Activated CD4-positive, alpha-beta T cell treated with anti-CD3 and anti-CD28 coated beads, Interleukin-2, amount 50 U/mL, for 16 hours (primary cell): Measurements from ENCODE around the gene SETD1B.
"Not testable (repeated sequence)": the region's sequence is repeated elsewhere in the genome, so short reads cannot be mapped to it uniquely, and the experiment has no call there.

ENCODE experiments used
- DNase-seq: peaks from one replicate; pipeline ENCODE4 v3.0.0-alpha.2; 2020

Gene SETD1B

GRCh38 chr12:121803861-121804416, at the start of gene SETD1B:
SETD1B (plus strand) TSS chr12:121804009; CDS start chr12:121804738, 729 bp downstream.
- DNase-seq: peak; percentile 83

DNA sequence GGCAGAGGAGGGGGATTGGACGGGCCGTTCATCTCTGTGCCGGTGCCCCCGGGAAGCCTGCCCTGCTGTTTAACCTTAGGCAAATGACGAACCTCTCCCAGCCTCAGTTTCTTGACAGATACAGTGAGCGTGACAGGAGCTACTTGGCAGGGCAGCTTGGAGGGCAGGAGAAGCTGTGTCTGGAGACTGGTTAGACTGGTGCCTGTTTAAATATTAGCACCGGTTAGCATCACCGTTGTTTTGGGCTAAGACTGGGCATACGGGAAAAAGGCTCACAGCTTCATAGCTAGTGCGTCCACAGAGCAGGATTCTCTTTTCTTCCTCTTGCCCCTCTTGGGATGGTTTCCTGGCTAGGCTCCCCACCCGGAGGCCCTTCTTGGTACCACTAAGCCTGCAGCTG, 49.0 kb upstream of the SETD1B start:
- no peak for DNase-seq

DNA sequence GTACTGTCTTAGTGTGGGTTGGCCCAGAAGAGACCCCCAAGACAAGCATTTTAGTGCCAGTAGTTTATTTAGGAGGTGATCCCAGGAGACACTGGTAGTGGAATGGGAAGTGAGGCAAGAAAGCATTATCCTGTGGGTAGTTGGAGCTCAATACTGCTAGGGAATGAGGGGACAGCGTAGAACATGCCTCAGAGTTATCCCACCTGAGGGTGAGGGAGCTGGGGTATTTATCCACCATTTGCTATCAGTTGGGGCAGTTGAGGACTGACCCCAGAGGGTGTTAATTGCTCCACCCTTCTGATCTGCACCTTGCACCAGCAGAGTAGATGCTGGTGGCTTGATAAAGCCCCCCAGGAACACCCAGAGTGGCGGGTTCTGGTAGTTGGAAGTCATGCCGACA, 48.2 kb upstream of the SETD1B start:
- no peak for DNase-seq

DNA sequence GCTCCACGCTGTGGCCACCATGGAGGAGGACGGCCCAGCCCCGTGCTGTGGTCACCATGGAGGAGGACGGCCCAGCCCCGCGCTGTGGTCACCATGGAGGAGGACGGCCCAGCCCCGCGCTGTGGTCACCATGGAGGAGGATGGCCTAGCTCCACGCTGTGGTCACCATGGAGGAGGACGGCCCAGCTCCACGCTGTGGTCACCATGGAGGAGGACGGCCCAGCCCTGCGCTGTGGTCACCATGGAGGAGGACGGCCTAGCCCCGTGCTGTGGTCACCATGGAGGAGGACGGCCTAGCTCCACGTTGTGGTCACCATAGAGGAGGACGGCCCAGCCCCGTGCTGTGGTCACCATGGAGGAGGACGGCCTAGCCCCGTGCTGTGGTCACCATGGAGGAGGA, 45.3 kb upstream of the SETD1B start:
- DNase-seq: not testable (repeated sequence)

DNA sequence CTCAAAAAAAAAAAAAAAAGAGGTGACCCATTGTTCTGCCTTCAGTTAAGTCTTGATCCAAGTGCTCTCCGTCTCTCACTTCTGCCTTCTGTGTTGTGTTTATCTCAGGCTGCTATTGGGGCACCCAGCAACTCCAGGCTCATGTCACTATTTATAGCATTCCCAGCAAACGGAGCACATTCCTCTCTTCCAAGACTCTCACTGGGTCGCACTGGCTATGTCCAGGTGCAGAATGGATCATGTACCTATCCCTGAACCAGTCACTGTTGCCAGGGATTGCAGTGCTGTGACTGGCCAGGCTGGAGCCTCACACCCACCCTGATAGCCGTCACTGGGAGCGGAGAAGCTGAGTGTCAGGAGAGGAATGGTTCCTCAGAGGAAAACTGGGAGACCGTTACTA, 41.5 kb upstream of the SETD1B start:
- DNase-seq: no peak

GRCh38 chr12:121764808-121765207, 39.0 kb upstream of the SETD1B start:
- no peak for DNase-seq

DNA sequence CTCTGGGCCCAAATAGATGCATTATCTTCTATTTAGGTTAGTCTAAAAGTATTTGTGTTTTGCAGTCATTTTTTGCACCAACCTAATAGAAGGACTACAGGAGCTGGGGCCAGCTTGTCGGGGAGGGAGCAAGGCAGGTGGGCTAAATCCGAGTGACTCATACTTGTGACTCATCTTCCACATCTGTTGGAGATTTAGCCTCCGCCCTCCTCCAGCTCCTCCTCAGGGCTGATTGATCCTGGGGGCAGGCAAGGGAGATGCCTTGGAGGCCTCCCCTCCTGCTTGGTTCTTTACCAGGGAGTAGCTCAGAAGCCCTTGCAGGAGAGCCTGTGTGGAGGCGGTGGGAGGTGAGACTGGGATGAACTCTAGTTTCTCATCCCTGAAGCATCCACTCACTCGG, 38.2 kb upstream of the SETD1B start:
- DNase-seq: no peak

DNA sequence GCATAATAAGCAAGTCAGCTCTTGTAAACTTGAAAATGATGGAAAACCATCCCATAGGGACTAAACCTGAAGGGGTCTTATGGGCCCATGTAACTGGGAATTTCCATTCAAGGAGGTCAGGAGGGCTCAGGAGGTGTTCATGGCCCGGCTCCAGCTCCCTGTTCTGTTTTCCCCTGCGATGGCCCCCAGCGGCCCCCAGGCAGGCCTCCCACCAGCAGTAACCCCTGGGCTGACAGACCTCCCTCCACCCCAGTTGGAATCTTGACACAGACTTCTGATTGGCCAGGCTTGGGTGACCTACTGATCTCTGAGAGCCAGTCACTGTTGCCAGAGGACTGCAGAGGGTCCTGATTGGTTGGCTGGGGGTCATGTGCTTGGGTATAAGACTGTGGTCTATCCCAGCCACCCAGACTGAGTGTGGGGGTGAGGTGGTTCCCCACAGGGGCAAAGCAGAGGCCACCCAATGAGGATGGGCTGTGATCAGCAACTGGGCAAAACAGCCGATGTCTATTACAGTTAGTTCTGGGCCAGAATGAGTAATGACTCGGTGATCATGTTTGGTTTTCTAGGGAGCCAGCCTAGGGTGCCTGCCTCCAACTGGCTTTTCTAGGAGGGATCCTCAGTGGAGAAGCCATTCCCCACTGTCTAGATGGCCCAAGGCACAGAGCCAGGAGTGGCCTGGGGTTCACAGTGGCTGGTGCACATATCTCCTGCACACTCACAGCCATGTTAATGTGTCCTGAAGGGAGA, 37.3 kb upstream of the SETD1B start:
- no peak for DNase-seq

DNA sequence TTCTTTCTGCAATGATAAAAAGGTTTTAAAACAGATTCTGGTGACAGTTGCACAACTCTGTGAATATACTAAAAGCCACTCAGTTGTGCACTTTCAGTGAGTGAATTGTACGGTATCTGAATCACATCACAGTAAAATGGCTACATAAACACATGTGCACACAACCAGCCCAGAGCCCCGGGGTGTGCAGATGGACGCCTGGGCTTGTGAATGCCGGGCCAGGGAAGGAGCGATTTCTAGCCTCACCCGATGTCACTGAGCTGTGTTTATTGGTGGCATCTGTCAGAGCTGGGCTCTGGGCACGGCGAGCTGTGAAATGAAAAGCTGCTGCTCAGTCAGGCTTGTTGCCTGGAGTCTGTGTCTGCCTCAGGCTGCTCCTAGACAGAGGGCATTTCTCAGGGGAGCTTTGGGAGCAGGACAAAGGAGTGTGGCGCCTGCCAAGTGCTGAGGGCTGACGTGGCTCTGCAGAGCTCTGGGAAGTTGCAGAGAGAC, 36.2 kb upstream of the SETD1B start:
- no peak for DNase-seq

DNA sequence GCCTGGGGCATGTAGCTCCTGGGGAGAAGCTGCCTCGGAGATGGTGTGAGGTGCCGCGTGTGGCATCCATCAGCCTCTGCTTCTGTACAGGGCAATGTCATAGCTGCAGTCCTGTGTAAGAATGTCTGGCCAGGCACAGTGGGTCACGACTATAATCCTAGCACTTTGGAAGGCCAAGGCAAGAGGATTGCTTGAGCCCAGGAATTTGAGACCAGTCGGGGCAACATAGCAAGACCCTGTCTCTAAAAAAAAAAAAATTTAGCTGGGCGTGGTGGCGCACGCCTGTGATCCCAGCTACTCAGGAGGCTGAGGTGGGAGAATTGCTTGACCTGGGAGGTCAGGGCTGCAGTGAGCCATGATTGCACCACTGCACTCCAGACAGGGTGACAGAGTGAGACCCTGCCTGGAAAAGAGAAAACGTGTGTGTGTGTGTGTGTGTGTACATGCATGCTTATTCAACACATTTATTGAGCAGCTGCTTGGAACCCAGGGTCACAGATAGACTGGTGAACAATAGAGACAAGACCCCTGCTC, 34.4 kb upstream of the SETD1B start:
- no peak for DNase-seq

GRCh38 chr12:121769831-121770301, 33.9 kb upstream of the SETD1B start:
- DNase-seq: no peak

- DNase-seq: no peak
Observed at GRCh38 chr12:121770388-121770787, 33.4 kb upstream of the SETD1B start.

DNA sequence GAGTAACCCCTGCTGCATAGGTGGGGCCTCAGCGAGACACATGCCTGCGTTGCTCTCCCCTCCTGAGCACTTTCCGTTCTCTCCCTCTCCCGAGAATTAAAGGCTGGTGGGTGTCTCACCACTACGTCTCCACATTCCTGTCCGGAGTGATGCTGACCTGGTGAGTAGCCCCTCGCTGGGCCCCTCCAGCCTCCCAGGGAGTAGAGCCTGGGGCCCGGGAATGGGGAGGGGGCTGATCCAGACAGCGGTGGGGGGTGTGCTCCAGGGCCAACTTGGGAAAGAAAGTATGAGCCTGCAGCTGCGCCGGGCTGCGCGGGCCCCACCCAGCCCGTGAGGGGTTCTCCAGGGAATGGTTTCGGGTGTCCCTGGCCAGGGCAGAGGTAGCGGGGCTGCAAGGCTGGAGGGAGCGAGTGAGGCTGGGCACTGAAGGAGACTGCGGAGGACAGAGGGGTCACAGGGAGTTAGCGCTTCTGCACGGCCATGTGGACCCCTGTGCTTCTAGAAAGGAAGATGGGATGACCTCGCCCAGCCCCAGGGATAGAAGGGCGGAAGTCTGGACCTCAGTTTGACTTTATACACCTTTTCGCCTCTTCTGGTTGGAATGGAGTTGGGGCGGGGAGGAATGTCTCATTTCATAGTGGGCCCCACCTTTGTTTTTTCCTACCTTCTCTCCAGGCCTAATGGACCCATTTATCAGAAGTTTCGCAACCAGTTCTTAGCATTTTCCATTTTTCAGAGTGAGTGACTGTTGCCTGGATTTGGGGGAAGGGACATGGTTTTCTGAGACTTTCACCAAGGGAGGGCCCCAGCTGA, 32.8 kb upstream of the SETD1B start:
- DNase-seq: no peak

DNA sequence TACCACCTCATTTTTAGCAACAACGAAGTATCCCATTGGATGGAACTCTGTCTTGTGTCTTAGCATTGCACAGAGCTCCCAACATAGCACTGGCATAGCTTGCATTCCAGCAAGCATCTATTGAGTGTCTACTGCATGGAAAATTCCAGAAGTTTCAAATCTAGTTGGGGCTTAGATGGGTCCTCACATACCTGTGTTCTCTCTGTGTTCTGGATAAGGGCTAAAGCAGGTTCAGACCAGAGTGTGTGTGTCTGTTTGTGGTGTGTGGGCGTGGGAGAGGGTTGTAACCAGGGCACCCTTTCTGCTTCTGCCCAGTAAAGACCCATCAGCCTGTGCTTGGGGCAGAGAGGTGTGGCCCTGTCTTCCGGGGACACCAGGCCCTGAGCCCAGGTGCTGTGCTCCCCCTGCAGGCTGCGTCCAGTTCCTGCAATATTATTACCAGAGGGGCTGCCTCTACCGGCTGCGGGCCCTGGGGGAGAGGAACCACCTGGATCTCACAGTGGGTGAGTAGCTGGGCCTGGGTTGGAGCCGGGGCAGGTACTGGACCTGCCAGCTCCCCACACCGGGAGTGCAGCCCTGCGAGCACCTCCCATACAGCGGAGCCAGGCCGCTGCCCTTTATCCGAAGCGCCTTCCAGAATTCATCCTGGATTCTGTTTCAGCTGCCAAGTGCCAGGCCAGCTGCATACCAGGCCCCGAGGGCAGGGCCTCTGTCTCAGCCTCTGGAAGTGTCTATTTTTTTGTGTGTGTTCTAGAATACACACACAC, 30.6 kb upstream of the SETD1B start:
- DNase-seq: peak; percentile 85

- no peak for DNase-seq
Observed at GRCh38 chr12:121774968-121775474, 28.8 kb upstream of the SETD1B start.

GRCh38 chr12:121775501-121775900, 28.3 kb upstream of the SETD1B start:
- no peak for DNase-seq

- peak; percentile 88 for DNase-seq
Observed at GRCh38 chr12:121776190-121777098, 27.4 kb upstream of the SETD1B start.

- DNase-seq: no peak
Observed at GRCh38 chr12:121778567-121779421, 25.0 kb upstream of the SETD1B start.

- DNase-seq: no peak
Observed at GRCh38 chr12:121779422-121779895, 24.4 kb upstream of the SETD1B start.

GRCh38 chr12:121780429-121780828, 23.4 kb upstream of the SETD1B start:
- no peak for DNase-seq
